GM21360 (cell line): ENCODE measurements around the gene GALNTL6.

Source experiments
- ATAC-seq: cut with Tn5 transposase; IDR thresholded peaks from one replicate; pipeline ENCODE4 v1.9.1; 2021; ENCODE audit warnings: mild to moderate bottlenecking, moderate library complexity; ENCODE audit not compliant: unreplicated experiment

Gene GALNTL6

DNA sequence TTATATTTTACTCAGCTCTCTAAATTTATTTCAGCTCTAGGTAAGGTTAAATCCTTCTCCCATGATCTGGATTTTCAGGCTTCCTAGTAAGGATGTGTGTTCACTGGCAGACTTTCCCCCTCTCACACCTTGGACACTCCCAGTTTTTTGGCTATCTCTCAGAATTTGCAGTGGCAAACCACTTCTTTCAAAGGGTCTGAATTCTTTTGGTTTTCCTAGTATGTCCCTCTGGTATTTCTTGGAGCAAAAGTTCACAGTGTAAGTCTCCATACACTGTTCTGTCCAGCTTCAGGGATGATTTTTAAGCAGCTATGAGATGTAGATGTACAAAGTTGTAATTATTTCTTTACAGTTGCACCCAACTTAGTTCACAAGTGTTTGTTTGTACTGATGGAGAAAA is 701.6 kb downstream of the GALNTL6 start:
- ATAC-seq = no peak

GRCh38 chr4:172515266-172515879 is 702.2 kb downstream of the GALNTL6 start:
- no peak for ATAC-seq

- no peak for ATAC-seq
Measured at GRCh38 chr4:172517391-172517790, 704.2 kb downstream of the GALNTL6 start.

- ATAC-seq = no peak
Measured at GRCh38 chr4:172521248-172521647, 708.0 kb downstream of the GALNTL6 start.

- no peak for ATAC-seq
Measured at GRCh38 chr4:172521680-172522079, 708.5 kb downstream of the GALNTL6 start.

DNA sequence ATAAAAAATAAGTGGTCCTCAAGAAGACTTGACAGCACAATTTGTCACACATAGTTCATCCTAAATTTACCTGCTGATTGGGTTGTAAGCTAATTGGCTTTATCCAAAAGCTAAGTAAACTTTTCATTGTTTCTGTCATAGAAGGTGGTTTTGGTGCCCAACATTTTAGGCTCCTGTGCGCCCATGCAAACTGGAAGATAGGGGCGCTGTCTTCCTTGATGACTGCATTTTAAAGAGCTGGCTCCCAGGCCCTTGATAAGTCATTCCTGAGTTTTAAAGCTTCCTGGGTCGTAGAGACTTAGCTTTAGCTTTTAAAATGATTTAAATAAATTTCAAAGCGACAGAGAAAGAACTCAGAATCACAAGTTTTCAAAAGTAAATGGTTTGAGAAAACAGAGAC is 730.0 kb downstream of the GALNTL6 start:
- no peak for ATAC-seq

DNA sequence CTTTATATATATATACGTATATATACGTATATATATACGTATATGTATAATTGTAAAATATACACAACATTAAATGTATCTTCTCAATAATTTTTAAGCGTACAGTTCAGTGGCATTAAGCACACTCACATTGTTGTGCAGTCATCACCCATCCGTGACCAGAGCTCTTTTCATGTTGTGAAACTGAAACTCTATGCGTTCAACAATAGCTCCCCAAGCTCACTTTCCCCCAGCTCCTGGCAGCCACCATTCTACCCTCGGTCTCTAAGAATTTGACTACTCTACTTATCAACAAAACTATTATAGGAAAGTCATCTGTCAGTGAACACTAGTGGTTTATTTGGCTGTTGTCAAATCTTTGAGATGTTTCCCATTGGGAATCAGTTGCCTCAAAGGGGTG is 733.6 kb downstream of the GALNTL6 start:
- peak; percentile 99 for ATAC-seq

GRCh38 chr4:172547724-172548123 is 734.5 kb downstream of the GALNTL6 start:
- no peak for ATAC-seq

DNA sequence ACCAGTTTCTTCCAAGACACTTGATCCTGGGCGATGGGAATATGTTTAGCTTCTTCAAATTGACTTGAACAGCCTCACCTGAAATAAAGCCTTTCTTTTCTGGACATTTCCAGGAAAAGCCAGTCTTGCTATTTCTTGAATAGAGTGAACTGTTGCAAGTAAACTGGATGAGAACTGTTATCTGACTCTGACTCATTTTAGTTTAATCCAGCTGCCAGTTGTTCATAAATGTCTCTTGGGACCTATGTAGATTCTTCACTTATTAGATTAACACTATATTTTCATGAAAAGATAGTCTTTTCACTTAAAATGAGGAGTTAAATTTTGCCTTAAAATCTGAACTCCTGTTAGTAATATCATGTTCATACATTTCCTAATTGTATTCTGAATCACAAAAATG is 740.0 kb downstream of the GALNTL6 start:
- no peak for ATAC-seq

- no peak for ATAC-seq
Measured at GRCh38 chr4:172554588-172554987, 741.4 kb downstream of the GALNTL6 start.

DNA sequence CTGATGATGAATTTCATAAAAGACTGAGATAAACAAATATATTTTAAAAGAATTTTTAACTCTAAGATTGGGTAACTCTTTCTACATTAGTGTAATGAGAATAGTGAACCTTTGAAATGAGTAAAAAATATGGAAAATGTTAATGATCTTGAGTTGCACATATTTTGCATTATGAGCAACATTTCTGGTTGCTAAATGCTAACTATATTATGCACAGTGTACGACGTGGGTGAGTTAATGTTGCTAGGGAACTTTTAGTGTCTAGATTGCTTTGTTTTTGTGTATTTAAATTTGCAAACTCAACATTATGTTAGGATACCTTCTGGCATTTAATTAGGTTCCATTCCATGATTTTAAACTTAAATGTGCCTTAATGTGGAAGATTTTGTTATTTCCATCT is 742.5 kb downstream of the GALNTL6 start:
- no peak for ATAC-seq

- ATAC-seq = no peak
Measured at GRCh38 chr4:172573899-172574298, 760.7 kb downstream of the GALNTL6 start.

DNA sequence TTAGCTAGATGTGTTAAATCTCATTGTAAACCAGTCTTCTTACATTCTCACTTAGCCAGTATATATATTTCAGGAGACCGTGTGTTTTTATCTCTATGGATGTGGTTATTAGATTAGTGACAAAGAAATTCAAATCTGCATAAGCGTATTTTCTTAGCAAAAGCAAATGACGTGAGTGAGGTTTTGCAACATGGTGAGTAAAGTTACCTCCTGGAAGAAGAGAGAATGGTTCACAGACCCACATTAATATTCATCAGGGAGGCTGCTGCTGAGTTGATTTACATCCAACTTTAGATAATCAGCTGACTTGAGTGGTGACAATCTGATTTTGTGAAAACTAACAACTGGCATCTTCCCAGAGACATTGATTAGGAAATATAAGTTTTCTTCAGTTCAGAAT is 765.5 kb downstream of the GALNTL6 start:
- ATAC-seq = no peak

DNA sequence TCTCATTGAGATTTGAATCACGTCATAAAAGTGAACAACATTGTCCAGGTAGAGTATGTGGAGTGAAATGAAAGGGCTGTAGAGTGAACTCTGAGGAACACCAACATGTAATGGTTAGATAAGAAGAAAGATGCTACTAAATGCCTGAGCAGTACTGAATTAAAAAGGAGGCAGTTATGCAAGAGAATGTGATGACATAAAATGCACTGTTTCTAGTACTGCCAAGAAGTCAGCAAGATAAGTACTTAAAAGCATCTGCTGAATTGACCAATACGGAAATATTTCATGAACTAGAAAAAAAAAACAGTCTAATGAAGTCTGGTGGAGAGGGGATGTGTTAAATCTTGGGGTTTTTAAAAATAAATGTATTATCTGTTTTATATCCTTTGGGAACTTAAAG is 771.6 kb downstream of the GALNTL6 start:
- no peak for ATAC-seq

DNA sequence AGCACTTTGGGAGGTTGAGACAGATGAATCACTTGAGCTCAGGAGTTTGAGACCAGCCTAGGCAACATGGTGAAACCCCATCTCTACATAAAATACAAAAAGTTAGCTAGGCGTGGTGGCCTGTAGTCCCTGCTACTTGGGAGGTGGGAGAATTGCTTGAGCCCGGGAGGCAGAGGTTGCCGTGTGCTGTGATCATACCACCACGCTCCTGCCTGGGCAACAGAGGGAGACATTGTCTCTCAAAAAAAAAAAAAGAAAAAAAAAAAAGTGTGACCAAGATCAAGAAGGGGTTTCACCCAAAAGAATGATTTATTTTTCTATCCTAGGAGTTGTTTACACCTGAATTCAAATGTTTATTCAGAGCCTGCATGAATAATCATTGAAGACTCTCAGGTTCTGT is 783.0 kb downstream of the GALNTL6 start:
- no peak for ATAC-seq

DNA sequence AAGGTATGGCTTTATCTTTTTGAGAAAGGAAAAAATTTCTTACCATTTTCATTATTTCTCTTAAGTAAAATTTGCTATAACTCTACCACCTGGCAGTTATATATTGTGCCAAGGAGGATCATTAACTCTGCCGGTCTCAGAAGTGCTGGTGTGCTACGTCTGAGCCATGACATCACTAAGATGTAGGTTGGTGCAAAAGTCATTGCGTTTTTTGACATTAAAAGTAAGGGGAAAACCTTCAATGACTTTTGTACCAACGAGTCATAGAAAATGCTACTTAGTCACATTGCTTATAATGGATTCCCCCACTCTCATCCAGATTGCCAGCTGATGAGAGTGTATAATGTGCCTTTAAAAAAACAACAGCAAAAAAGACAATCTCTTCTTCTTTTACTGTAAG is 786.4 kb downstream of the GALNTL6 start:
- ATAC-seq = no peak

- no peak for ATAC-seq
Measured at GRCh38 chr4:172601195-172601594, 788.0 kb downstream of the GALNTL6 start.

DNA sequence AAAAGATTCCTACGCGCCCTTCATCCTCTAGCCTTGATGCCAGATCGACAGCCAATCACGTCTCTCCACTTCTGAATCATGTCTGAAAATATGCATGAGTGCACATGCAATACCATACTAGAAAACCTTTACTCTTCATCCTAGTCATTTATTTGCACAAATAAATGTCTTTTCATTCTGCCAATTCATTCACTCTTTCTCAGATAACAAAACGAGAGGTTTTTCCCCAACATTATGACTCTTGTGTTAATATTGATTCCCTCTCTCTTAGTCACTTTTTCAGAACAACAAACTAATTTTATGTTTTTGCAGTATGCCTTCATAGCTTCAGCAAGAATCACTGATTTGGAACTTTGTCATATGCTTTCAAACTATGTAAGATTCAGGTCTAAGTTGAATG is 806.0 kb downstream of the GALNTL6 start:
- ATAC-seq = no peak

DNA sequence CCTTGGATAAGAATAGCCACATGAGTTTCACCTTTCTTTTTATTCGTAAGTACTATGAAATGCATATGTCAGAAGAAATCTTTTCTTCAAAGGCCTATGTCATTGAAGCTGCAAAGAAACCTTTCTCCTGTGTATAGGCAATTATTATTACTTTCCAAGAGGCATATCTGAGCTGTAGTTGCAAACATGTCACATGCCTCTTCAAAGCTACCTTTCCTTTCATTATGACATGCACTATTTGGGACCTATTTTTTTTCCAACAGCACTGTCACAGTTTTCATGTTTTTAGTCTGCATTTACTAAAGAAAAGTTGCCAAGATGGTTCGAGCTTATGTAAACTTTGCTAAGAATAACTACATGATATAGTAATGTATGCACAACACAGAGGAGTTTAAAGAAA is 806.6 kb downstream of the GALNTL6 start:
- ATAC-seq = no peak

- no peak for ATAC-seq
Measured at GRCh38 chr4:172628263-172628662, 815.1 kb downstream of the GALNTL6 start.

- ATAC-seq = no peak
Measured at GRCh38 chr4:172630280-172630679, 817.1 kb downstream of the GALNTL6 start.

DNA sequence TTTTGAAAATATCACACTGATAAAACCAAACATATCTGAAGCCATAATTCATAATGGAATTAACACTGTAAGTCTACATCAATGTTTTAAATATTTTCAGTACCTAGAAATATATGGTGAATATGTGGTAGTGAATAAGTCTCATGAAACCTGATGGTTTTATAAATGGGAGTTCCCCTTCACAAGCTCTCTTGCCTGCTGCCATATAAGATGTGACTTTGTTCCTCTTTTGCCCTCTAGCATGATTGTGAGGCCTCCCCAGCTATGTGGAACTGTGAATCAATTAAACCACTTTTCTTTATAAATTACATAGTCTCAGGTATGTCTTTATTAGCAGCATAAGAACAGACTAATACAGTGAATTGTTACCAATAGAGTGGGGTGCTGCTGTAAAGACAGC is 818.6 kb downstream of the GALNTL6 start:
- no peak for ATAC-seq

DNA sequence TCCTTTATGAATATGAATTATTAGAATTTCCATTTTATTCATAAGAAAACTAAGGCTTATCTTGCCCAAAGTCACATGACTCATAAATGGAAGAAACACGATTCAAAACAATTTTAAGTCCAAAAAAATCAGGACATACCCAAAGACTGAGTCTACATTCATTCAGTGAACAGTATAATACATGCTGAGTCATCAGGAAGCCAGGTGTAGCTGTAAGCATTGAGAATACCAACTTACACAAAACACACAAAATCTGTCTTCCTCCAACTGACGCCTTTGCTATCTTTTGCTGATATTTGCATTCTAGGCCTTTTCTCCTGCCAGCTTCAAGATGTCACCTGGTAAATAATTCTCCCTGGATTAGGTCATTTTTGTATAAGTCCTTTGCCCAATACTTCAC is 835.3 kb downstream of the GALNTL6 start:
- ATAC-seq = no peak
